GM23338 (cell line): ENCODE data around the gene GRID1. TPM values are rescaled to one million over a fixed set of nuclear protein-coding genes. Genes with fewer than 3 reads are reported as not detected.

ENCODE experiments used
- EZH2 ChIP-seq: fragments of 200-600 bp; sonication (generic); IDR thresholded peaks from one replicate; pipeline ENCODE4 v1.8.0; 2017; ENCODE audit warnings: antibody characterized with exemption, mild to moderate bottlenecking, low read depth; ENCODE audit not compliant: unreplicated experiment
- EZH2phosphoT487 ChIP-seq: fragments of 200-600 bp; sonication (generic); IDR thresholded peaks from one replicate; pipeline ENCODE4 v1.8.1; 2018; ENCODE audit warnings: antibody characterized with exemption; ENCODE audit not compliant: unreplicated experiment
- NANOG ChIP-seq: IDR thresholded peaks from 2 replicates; pipeline ENCODE4 v1.6.1; 2016; ENCODE audit warnings: antibody characterized with exemption, borderline replicate concordance
- POLR2AphosphoS5 ChIP-seq: IDR thresholded peaks from 2 replicates; pipeline ENCODE4 v1.6.1; 2016; ENCODE audit warnings: antibody characterized with exemption, low read depth
- STAT1 ChIP-seq: IDR thresholded peaks from one replicate; pipeline ENCODE4 v1.6.1; 2016; ENCODE audit warnings: antibody characterized with exemption; ENCODE audit not compliant: unreplicated experiment
- ZNF114 ChIP-seq: fragments of 250-450 bp; sonication (Bioruptor Pico); IDR thresholded peaks from 2 replicates; pipeline ENCODE4 v1.5.0; 2020; ENCODE audit warnings: mild to moderate bottlenecking, moderate library complexity
- ZNF462 ChIP-seq: fragments of 250-450 bp; sonication (Bioruptor Pico); IDR thresholded peaks from 2 replicates; pipeline ENCODE4 v1.5.0; 2020; ENCODE audit warnings: mild to moderate bottlenecking, moderate library complexity
- polyA plus RNA-seq: library from polyadenylated mRNA; unstranded; fragments of >200 nt; fragmentation: Nextera tagmentation; extraction: Ambion mirVana; gene quantifications from 2 replicates; pipeline ENCODE4 v1.2.1, GENCODE V29; 2016
- total RNA-seq: library from RNA; depleted of rRNA; stranded (reverse); fragments of >200 nt; shearing (Covaris generic); gene quantifications from 2 replicates; pipeline ENCODE4 v1.2.3, GENCODE V29; 2014
- TF ChIP-seq, protein P1 (sequence below): IDR thresholded peaks from one replicate; pipeline ENCODE4 v1.6.1; 2018; ENCODE audit warnings: antibody characterized with exemption; ENCODE audit not compliant: unreplicated experiment
- TF ChIP-seq, protein P2 (sequence below), 2 experiments: fragments of 200-600 bp in 1 of 2; sonication (generic) in 1 of 2; conservative IDR thresholded peaks; 2 replicates each; pipeline versions ENCODE4 v1.5.1 to v1.6.1; 2016 to 2017; ENCODE audit warnings: antibody characterized with exemption in 2 of 2, low read depth in 2 of 2, mild to moderate bottlenecking in 2 of 2, moderate library complexity in 1 of 2

The GRID1 gene
- total and polyA plus RNA-seq, 2 experiments from 2014 or later = 0.14 to 0.15 TPM

DNA sequence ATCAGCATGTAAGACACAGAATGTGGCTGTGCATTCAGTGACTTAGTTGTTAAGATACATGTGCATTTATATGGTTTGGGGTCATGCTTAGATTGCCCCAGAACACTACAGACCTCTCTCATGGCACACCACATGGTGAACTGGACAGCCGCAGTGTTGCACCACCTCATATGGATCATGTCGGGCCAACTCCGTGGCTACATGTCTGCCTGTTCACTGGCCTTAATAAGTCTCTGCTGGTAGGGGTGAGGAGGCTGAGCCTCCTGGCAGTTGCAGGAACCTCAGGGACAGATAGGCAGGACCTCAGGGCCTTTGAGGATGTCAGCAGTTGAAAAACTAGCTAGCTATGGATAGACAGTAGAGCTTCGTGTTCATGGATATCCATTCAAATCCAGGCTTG lies 751.0 kb downstream of the GRID1 start (continued):
- TF ChIP-seq ZNF462 (CRISPR knock-in tag) (no peak), POLR2AphosphoS5 (no peak), NANOG (no peak), ZNF114 (no peak), EZH2phosphoT487 (no peak), STAT1 (no peak), EZH2 (no peak)
- TF ChIP-seq, protein P1, sequence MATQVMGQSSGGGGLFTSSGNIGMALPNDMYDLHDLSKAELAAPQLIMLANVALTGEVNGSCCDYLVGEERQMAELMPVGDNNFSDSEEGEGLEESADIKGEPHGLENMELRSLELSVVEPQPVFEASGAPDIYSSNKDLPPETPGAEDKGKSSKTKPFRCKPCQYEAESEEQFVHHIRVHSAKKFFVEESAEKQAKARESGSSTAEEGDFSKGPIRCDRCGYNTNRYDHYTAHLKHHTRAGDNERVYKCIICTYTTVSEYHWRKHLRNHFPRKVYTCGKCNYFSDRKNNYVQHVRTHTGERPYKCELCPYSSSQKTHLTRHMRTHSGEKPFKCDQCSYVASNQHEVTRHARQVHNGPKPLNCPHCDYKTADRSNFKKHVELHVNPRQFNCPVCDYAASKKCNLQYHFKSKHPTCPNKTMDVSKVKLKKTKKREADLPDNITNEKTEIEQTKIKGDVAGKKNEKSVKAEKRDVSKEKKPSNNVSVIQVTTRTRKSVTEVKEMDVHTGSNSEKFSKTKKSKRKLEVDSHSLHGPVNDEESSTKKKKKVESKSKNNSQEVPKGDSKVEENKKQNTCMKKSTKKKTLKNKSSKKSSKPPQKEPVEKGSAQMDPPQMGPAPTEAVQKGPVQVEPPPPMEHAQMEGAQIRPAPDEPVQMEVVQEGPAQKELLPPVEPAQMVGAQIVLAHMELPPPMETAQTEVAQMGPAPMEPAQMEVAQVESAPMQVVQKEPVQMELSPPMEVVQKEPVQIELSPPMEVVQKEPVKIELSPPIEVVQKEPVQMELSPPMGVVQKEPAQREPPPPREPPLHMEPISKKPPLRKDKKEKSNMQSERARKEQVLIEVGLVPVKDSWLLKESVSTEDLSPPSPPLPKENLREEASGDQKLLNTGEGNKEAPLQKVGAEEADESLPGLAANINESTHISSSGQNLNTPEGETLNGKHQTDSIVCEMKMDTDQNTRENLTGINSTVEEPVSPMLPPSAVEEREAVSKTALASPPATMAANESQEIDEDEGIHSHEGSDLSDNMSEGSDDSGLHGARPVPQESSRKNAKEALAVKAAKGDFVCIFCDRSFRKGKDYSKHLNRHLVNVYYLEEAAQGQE = no peak
- TF ChIP-seq, protein P2, sequence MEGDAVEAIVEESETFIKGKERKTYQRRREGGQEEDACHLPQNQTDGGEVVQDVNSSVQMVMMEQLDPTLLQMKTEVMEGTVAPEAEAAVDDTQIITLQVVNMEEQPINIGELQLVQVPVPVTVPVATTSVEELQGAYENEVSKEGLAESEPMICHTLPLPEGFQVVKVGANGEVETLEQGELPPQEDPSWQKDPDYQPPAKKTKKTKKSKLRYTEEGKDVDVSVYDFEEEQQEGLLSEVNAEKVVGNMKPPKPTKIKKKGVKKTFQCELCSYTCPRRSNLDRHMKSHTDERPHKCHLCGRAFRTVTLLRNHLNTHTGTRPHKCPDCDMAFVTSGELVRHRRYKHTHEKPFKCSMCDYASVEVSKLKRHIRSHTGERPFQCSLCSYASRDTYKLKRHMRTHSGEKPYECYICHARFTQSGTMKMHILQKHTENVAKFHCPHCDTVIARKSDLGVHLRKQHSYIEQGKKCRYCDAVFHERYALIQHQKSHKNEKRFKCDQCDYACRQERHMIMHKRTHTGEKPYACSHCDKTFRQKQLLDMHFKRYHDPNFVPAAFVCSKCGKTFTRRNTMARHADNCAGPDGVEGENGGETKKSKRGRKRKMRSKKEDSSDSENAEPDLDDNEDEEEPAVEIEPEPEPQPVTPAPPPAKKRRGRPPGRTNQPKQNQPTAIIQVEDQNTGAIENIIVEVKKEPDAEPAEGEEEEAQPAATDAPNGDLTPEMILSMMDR (conservative IDR thresholded peaks at IDR 0.05; ENCODE audit: low read depth in 2 of 2) = no peak
